HG02610 (cell line): ENCODE results near the gene PRDM11.
"Not testable (repeated sequence)": the region's sequence is repeated elsewhere in the genome, so short reads cannot be mapped to it uniquely, and the experiment has no call there.

Source experiments
- ATAC-seq: cut with Tn5 transposase; IDR thresholded peaks from one replicate; pipeline ENCODE4 v1.9.1; 2021; ENCODE audit warnings: mild to moderate bottlenecking, moderate library complexity; ENCODE audit not compliant: unreplicated experiment

Gene PRDM11

DNA sequence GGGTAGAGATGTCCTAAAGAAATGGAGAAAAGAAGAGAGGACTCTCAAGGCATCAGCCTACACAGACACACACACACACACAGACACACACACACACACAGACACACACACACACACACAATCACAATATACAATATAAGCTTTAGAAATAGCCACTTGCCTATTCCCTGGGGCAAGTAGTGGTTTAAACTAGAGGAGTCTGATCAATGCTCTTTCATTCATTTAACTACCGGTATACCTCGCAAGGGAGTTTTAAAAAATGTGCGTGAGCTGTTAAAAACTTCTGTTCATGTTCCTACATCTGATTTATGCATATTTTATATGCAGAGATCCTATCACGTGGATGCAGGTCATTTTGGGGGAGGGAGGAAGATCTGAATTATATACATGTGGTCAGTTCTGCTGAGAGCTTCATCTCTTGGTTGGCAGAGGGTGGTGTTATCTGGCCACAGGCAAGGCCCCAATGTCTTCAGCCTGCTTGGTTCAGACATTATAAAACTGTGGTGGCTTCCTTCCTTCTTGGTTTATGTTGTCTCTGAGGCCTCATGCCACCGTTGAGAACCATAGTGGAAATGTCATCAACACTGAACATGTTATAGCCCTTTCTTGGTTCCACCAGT, 83.1 kb downstream of the PRDM11 start:
- no peak for ATAC-seq

- no peak for ATAC-seq
These were observed 86.1 kb downstream of the PRDM11 start for GRCh38 chr11:45232341-45233080.

GRCh38 chr11:45233121-45233803, 86.8 kb downstream of the PRDM11 start:
- ATAC-seq, result no peak

- ATAC-seq, result no peak
These were observed 87.3 kb downstream of the PRDM11 start for GRCh38 chr11:45233804-45234170.

DNA sequence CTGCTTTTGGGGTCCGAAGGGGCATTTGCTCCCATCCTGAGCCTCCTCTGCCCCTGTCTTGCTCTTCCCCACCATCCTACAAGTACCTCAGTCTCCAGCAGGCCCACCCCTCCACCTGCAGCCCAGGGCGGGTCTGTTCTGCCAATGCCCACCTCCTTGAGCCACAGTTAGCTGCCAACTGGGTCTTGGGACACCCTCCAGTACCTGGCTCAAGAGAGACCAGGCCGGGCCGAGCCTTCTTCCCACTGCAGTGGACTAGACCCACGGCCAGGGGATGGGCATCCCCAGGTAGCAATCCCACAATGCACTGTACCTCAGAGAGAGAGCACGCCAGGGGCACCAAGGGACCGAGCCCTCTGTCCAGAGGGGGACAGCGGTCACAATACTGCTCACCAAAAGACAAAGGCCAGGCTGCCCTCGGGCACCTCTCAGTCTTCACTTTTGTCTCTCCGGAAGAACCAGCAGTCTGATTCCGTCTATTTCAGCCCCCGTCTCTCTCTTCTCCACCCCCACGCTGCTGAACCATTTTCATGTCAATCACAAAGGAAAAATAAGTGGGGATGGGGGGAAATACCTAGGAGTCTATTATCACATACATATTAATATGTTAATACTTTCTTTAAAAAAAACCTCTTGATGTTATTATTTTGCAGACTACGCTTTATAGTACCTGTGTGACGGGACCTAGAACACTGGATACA, 88.0 kb downstream of the PRDM11 start:
- ATAC-seq, result no peak

- no peak for ATAC-seq
These were observed 91.4 kb downstream of the PRDM11 start for GRCh38 chr11:45237711-45238315.

- ATAC-seq, result no peak
These were observed 92.3 kb downstream of the PRDM11 start for GRCh38 chr11:45238724-45239123.

DNA sequence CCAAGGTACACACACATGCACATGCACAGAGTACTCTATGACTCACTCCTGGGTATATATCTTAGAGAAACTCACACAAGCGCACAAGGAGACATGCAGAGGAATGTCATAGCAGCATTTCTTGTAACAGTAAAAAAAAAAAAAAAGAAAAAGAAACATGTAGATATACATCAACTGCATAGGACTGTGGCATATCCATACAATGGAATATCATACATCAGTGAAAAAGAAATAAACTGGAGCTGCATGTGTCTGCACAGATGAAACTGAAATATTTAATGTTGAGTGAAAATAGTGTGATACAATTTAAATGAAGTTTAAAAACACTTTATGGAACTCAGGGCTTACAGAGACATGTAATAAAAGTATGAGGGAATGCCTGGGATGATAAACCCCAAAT, 93.3 kb downstream of the PRDM11 start:
- no peak for ATAC-seq

DNA sequence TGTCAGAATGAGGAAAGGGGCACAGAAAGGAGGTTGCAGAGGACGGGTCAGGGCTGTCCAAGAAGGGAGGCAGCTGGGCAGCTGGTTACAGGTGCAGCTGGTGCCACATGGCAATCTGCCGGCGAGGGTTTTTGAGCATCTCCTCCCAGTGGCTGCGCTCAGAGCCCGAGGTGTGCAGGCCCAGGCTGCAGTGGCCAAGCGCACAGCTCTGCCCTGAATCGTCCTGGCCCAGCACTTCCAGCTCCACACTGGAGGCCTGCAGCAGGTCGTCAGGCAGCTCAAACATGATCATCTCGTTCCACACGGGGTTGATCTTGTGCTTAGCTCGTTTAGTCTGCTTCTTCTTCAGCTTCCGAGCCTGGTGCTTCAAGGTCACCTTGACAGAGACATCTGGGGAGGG, 97.5 kb downstream of the PRDM11 start:
- ATAC-seq, result no peak

- no peak for ATAC-seq
These were observed 99.0 kb downstream of the PRDM11 start for GRCh38 chr11:45245218-45246045.

GRCh38 chr11:45246241-45246640, 99.8 kb downstream of the PRDM11 start:
- no peak for ATAC-seq

DNA sequence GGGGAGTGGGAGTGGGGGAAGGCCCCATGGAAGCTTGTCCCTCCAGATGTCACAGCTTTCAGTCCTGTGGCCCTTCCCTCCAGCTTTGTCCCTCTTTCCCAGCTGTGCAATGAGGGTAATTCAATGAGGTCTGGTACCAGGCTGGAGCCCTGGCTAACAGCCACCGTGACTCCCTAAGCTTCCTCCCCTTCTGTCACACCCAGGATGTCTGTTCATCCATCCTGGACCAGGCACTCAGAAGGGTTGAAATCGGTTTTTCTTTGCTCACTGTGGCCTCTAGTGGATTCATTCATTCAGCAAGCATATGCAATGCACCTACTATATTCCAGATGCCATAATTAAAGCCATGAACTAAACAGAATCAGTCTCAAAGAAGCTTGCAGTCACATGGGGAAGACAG, 101.0 kb downstream of the PRDM11 start:
- ATAC-seq, result no peak

GRCh38 chr11:45248501-45249011, 102.1 kb downstream of the PRDM11 start:
- ATAC-seq, result no peak

DNA sequence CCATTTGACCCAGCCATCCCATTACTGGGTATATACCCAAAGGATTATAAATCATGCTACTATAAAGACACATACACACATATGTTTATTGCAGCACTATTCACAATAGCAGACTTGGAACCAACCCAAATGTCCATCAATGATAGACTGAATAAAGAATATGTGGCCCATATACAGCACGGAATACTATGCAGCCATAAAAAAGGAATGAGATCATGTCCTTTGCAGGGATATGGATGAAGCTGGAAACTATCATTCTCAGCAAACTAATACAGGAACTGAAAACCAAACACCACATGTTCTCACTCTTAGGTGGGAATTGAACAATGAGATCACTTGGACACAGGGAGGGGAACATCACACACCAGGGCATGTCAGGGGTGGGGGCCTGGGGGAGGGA, 102.9 kb downstream of the PRDM11 start:
- ATAC-seq, result not testable (repeated sequence)

DNA sequence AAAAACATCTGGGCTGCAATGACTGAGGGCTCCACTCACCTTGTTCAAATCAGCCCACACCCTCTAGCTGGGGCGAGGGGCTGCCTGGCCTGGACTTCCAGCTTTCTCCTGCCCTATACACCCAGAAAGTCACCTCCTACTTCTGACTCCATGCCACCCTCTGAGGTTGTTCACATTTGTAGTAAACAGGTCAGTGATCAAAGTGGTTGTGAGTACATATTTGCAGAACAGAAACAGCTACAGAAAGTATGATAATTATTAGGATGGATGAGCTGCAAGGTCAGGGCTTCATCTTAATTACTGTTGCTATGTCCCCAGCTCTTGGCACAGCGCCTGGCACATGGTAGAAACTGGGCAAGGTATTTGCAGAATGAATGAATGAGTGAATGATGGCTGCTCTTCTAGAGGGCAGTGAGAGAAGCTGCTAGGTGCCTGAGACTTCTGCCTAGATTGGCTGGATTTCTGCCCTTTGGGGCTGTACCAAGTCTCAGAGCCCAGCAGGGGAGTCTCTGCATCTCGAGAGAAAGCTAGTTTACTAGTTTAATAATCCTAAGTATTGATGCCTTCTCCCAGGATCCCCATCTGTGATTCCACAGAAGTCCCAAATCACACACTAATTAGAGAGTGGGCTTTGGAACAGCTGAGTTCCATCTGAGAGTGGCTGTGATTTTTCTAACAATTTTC, 103.7 kb downstream of the PRDM11 start:
- no peak for ATAC-seq

GRCh38 chr11:45252134-45252856, 105.9 kb downstream of the PRDM11 start:
- ATAC-seq, result no peak

DNA sequence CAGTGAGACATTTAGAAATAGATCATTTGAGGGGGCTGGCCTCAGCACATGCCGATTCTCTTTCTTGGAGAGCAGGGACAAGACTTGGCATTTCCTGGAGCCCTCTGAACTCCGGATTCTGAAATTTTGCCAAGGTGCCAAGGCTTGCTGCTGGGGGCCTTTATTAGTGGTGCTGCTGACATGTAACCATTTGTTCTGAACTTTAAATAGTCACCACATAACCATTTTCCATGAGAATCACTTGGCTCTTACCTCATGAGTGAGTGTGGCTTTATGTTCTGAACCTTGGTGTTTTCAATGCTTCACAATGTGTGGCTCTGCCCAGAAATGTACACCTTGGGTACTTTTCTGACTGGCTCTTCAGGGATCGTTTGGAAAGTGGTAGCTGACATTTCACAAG, 106.4 kb downstream of the PRDM11 start:
- ATAC-seq, result no peak

DNA sequence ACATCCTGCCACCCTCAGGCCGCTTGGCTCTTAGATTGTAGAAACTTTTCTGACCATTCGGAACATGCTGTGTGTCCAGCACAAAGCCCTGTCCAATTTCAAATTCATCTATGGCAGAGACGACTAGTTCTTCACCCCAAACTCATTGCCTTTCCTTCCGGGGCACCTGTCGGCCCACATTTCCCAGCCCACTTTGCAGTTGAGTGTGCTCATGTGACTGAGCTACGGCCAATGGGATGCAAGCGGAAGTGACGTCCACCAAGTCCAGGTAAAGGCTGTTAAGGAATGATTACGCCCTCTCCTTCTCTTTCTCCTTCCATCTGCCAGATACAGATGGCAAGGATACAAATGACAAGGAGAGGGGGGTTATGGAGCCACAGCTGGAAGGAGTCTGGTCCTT, 107.2 kb downstream of the PRDM11 start:
- no peak for ATAC-seq

DNA sequence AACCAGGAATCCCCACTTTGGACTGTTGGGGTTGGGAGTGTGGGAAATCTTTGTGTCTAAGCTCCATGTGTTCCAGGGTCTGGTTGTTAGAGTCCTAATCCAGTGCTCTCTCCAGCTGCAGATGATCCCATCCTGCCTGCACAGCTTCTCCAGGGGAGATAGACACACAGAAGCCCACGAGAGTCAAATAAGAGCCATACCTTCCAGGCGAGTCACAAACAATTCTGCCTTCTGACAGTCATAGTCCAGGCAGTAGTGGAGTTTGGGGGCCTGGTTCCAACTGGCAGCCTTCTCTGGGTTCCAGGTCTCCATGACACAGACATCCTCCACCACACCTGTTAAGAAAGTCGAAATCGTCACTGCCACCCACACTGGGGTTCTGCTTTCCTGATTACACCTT, 107.6 kb downstream of the PRDM11 start:
- no peak for ATAC-seq
